Naive B cell (primary cell): Measurements from ENCODE around the gene MIER1. TPM values are rescaled to one million over a fixed set of nuclear protein-coding genes. Genes with fewer than 3 reads are reported as not detected.

Source experiments
- ATAC-seq, 2 donors: fragments of 150-1000 bp; cut with Tn5 transposase; 2 replicates each; pipeline ENCODE4 v1.10.0; 2021; ENCODE audit warnings: low read depth in 2 of 2, mild to moderate bottlenecking in 2 of 2, moderate library complexity in 2 of 2
- DNase-seq: peaks from one replicate; pipeline ENCODE4 v3.0.0; 2022
- H3K27ac Mint-ChIP-seq, 6 donors: one replicate each; pipeline ENCODE4 v1.8.0; 2020 to 2022; ENCODE audit warnings: mild to moderate bottlenecking in 6 of 6, mixed read lengths in 6 of 6, moderate library complexity in 5 of 6, inconsistent platforms in 2 of 6
- H3K27me3 Mint-ChIP-seq, 3 donors: one replicate each; pipeline ENCODE4 v1.8.0; 2021 to 2022; ENCODE audit warnings: mixed read lengths in 3 of 3, mild to moderate bottlenecking in 1 of 3
- H3K36me3 Mint-ChIP-seq, 2 donors: one replicate each; pipeline ENCODE4 v1.8.0; 2020 to 2022; ENCODE audit warnings: mixed read lengths in 2 of 2, inconsistent platforms in 1 of 2, mild to moderate bottlenecking in 1 of 2
- H3K4me1 Mint-ChIP-seq, 3 donors: one replicate each; pipeline ENCODE4 v1.8.0; 2020 to 2022; ENCODE audit warnings: mixed read lengths in 3 of 3, inconsistent platforms in 1 of 3, mild to moderate bottlenecking in 1 of 3, moderate library complexity in 1 of 3
- H3K4me3 Mint-ChIP-seq, 8 donors: one replicate each; pipeline ENCODE4 v1.8.0; 2020 to 2022; ENCODE audit warnings: mild to moderate bottlenecking in 8 of 8, mixed read lengths in 8 of 8, moderate library complexity in 8 of 8, inconsistent platforms in 2 of 8
- H3K9me3 Mint-ChIP-seq, 7 donors: one replicate each; pipeline ENCODE4 v1.8.0; 2020 to 2022; ENCODE audit warnings: mixed read lengths in 7 of 7, mild to moderate bottlenecking in 5 of 7, inconsistent platforms in 2 of 7, moderate library complexity in 1 of 7
- polyA plus RNA-seq, 6 donors: library from polyadenylated mRNA; unstranded; fragments of 300-500 nt; fragmentation: Illumina TruSeq; gene quantifications; one replicate each; pipeline ENCODE4 v1.2.3, GENCODE V29; 2021; ENCODE audit warnings: low read depth in 6 of 6

MIER1 gene
- polyA plus RNA-seq, 6 donors from 2014 or later: 21.1 to 40.5 (median 35.9) TPM

DNA sequence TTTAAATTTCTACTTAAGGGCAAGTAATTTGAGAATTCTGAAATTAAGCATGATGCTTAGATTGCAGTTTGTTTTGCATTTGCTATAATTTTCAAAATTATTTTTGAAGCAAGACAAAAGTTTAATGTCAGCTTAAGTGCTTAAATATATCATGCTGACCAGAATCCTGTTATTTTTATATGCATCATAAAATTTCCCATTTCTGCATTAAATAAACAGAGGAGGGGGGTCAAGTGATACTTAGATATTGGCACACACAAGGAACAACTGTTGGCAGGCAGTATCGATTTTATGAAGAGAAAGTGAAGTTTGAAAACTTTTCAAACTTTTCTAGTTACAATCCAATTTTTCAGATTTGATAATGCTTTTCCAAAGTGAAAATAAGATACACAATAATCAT, 61.0 kb downstream of the MIER1 start:
- DNase-seq (no peak), ATAC-seq (no peak)
- H3K27me3 Mint-ChIP-seq: no peaks in the 10 kb centered on the region
- no peak overlapping the region for H3K27ac Mint-ChIP-seq
- H3K4me3 Mint-ChIP-seq: no peak overlapping the region
- H3K9me3 Mint-ChIP-seq: no peaks in the 10 kb centered on the region
- H3K4me1 Mint-ChIP-seq: peaks cover 9 to 12% (median 10%) of the 10 kb centered on the region in 3 donors
- peaks cover 7 to 9% of the 10 kb centered on the region in 2 donors for H3K36me3 Mint-ChIP-seq

GRCh38 chr1:66993076-66993475, 68.3 kb downstream of the MIER1 start:
- H3K9me3 Mint-ChIP-seq: no peaks in the 10 kb centered on the region
- H3K27ac Mint-ChIP-seq: no peak overlapping the region
- no peaks in the 10 kb centered on the region for H3K27me3 Mint-ChIP-seq
- H3K36me3 Mint-ChIP-seq: no peaks in the 10 kb centered on the region
- no peak for ATAC-seq
- no peak overlapping the region for H3K4me3 Mint-ChIP-seq
- DNase-seq: no peak
- H3K4me1 Mint-ChIP-seq: peaks cover 0 to 9% (median 7%) of the 10 kb centered on the region in 3 donors

- no peaks in the 10 kb centered on the region for H3K36me3 Mint-ChIP-seq
- H3K9me3 Mint-ChIP-seq: no peaks in the 10 kb centered on the region
- H3K4me1 Mint-ChIP-seq: peaks cover 0 to 9% (median 9%) of the 10 kb centered on the region in 3 donors
- ATAC-seq (peak; percentile 86 to 93), DNase-seq (peak; percentile 58)
- H3K4me3 Mint-ChIP-seq: no peak overlapping the region
- H3K27ac Mint-ChIP-seq: peak overlapping the region in 1 of 6 donors; percentile 91
- H3K27me3 Mint-ChIP-seq: no peaks in the 10 kb centered on the region
These were observed 71.4 kb downstream of the MIER1 start for GRCh38 chr1:66996018-66996682.

DNA sequence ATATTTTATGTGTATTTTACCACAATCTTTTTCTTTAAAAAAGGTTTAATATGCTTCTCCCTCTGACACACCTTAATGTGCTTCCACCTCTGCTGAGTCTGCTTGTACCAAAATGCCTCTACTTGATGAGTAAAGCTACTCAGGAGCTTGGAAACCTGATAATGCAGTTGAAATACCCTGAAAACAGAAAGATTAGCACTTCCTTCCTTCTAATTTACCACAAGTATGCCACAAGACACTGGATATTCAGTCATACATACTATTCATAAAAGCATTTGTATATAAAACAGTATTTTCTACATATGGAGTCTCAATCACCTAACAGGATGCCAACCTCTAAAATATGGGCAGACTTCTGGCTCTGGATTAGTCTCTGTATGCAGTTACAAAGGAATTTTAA, 74.2 kb downstream of the MIER1 start:
- H3K4me1 Mint-ChIP-seq: peaks cover 0 to 13% (median 9%) of the 10 kb centered on the region in 3 donors
- ATAC-seq (no peak), DNase-seq (no peak)
- H3K36me3 Mint-ChIP-seq: peaks cover 5 to 12% of the 10 kb centered on the region in 2 donors
- H3K9me3 Mint-ChIP-seq: no peaks in the 10 kb centered on the region
- no peak overlapping the region for H3K4me3 Mint-ChIP-seq
- H3K27ac Mint-ChIP-seq: peak overlapping the region in 2 of 6 donors; percentile 36 to 56
- H3K27me3 Mint-ChIP-seq: no peaks in the 10 kb centered on the region

DNA sequence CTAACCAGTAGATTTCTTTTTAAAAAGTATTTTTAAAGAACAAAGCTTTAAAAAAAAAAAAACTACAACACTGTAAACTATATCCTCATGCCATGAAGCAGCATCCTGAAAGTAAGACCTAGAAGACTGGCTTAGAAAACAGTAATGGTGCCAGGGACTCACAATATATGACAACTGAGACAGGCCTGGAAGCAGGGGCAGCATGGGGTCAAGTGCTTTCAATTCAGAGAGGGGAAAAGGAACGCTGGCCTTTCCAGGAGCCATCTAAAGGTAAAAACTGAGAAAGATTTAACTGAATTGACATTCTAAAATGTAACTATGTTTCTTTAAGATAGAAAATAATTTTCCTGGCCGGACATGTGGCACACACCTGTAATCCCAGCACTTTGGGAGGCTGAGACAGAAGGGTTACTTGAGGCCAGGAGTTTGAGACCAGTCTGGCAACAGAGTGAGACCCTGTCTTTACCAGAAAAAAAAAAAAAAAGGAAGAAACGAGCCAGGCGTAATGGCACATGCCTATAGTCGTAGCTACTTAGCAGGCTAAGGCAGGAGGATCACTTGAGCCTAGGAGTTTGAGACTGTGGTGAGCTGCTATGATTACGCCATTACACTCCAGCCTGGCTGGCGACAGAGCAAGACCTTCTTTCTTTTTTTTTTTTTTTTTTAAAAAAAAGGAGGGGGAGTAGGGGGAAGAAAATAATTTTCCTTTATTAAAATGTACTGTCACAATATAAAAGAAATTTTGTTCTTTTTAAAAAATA, 75.0 kb downstream of the MIER1 start:
- H3K27me3 Mint-ChIP-seq: no peaks in the 10 kb centered on the region

DNA sequence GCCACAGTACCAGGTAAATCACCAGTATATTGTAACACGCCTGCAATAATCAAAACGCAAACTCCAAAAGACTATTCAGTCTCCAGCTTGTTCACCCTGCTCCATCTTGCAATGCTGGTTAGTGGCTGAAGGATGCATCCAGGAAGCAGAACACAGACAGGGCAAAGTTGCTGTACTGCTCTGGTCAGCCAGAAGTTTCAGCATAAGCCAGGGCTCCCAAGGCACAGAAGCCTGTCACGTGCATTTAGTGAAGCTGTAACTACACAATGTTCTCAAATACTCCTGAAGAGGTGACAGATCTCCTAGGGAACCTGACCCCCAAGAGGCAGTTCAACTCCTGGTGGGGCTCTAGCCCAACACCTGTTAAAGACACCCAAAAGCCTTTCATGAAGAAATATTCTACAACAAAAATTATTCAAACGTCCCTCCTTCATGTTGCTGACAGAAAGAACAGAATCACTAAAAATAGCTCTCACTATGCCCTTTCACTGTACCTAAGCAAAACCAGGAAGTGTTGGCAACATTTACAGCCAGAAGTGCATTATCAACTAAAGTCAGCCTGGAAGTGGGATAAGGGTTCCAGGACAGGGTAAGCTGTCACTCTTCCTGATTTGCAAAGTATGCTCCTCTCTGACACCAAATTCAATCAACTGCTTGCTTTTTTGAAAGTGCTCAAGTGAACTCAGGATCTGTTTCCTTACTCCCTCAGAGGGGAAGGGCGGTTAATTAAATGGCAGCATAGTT, 77.1 kb downstream of the MIER1 start:
- Mint-ChIP-seq H3K4me1 (peaks cover 0 to 6% (median 0%) of the 10 kb centered on the region in 3 donors), H3K4me3 (no peak overlapping the region)

More for the DNA sequence above, 75.0 kb downstream of the MIER1 start:
- Mint-ChIP-seq H3K4me1 (peaks cover 0 to 13% (median 9%) of the 10 kb centered on the region in 3 donors), H3K9me3 (no peaks in the 10 kb centered on the region), H3K36me3 (peaks cover 5 to 12% of the 10 kb centered on the region in 2 donors), H3K27ac (peak overlapping the region in 4 of 6 donors; percentile 34 to 75 (median 64)), H3K4me3 (no peak overlapping the region)
- no peak for DNase-seq
- ATAC-seq: no peak

DNA sequence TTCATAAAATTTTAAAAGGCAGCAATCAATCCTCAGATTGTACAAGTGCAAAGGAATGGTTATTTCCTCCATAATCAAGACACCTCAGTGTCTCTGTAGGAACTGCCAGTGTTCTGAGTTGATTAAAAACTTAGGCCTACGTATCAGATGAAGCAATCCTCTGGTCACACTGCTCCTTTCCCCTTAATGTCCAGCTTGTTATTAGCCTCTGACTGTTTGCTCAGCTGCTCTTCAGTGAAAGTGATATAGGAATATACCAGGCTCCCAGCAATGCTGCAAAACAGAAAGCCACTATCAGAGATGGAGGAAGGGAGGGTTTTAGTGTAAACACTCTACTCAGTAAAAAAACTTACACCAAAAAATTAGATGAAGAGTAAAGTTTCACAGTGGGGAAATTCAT, 79.4 kb downstream of the MIER1 start:
- Mint-ChIP-seq H3K27ac (peak overlapping the region in 1 of 6 donors; percentile 4), H3K9me3 (no peaks in the 10 kb centered on the region), H3K27me3 (no peaks in the 10 kb centered on the region), H3K4me3 (no peak overlapping the region), H3K4me1 (peaks cover 0 to 6% (median 0%) of the 10 kb centered on the region in 3 donors), H3K36me3 (peaks cover 11 to 12% of the 10 kb centered on the region in 2 donors)
- DNase-seq (no peak), ATAC-seq (no peak)

More for the DNA sequence above, 77.1 kb downstream of the MIER1 start:
- H3K27ac Mint-ChIP-seq: peak overlapping the region in 5 of 6 donors; percentile 51 to 91 (median 65)
- no peaks in the 10 kb centered on the region for H3K27me3 Mint-ChIP-seq
- DNase-seq (no peak), ATAC-seq (no peak)
- no peaks in the 10 kb centered on the region for H3K9me3 Mint-ChIP-seq
- H3K36me3 Mint-ChIP-seq: peaks cover 5 to 12% of the 10 kb centered on the region in 2 donors

- no peaks in the 10 kb centered on the region for H3K27me3 Mint-ChIP-seq
- no peak overlapping the region for H3K4me3 Mint-ChIP-seq
- H3K9me3 Mint-ChIP-seq: no peaks in the 10 kb centered on the region
- ATAC-seq (no peak), DNase-seq (no peak)
- peaks cover 19 to 20% of the 10 kb centered on the region in 2 donors for H3K36me3 Mint-ChIP-seq
- H3K4me1 Mint-ChIP-seq: peaks cover 0 to 4% (median 0%) of the 10 kb centered on the region in 3 donors
- H3K27ac Mint-ChIP-seq: no peak overlapping the region
These were observed 80.3 kb downstream of the MIER1 start for GRCh38 chr1:67005068-67005467.

DNA sequence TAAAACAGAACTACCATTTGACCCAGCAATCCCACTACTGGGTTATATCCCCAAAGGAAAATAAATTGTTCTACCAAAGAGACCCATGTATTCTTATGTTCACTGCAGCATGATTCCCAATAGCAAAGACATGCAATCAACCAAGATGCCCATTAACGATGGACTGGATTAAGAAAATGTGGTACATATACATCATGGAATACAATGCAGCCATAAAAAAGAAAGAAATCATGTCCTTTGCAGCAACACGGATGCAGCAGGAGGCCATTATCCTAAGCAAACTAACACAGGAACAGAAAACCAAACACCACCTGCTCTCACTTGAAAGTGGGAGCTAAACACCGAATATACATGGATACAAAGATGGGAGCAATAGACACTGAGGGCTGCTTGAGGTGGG, 85.0 kb downstream of the MIER1 start:
- Mint-ChIP-seq H3K27me3 (no peaks in the 10 kb centered on the region), H3K9me3 (no peaks in the 10 kb centered on the region), H3K27ac (no peak overlapping the region), H3K4me3 (no peak overlapping the region), H3K36me3 (peaks cover 22 to 36% of the 10 kb centered on the region in 2 donors), H3K4me1 (no peaks in the 10 kb centered on the region)
- DNase-seq (no peak), ATAC-seq (no peak)

DNA sequence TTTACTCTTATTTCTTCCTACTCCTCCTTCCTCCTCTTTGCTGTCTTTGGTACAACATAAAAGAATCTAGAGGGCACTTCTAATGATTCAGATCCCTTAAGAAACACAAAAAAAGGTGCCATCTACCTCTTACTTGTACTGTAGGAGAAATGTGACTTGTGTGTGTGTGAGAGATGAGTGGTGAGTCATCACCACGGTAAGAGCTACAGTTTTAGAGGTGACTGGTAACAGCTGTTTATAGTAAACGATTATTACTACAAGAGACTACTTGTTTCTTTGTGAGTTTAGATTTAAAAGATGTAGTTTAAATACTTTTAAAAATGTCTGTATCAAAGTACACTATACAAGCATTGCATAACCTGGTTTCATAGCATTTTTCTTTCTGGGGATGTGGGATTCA, 88.8 kb downstream of the MIER1 start:
- DNase-seq (no peak), ATAC-seq (no peak)
- no peaks in the 10 kb centered on the region for H3K4me1 Mint-ChIP-seq
- H3K27me3 Mint-ChIP-seq: no peaks in the 10 kb centered on the region
- H3K27ac Mint-ChIP-seq: peak overlapping the region in 1 of 6 donors; percentile 5
- H3K9me3 Mint-ChIP-seq: no peaks in the 10 kb centered on the region
- H3K36me3 Mint-ChIP-seq: peaks cover 22 to 36% of the 10 kb centered on the region in 2 donors
- no peak overlapping the region for H3K4me3 Mint-ChIP-seq

DNA sequence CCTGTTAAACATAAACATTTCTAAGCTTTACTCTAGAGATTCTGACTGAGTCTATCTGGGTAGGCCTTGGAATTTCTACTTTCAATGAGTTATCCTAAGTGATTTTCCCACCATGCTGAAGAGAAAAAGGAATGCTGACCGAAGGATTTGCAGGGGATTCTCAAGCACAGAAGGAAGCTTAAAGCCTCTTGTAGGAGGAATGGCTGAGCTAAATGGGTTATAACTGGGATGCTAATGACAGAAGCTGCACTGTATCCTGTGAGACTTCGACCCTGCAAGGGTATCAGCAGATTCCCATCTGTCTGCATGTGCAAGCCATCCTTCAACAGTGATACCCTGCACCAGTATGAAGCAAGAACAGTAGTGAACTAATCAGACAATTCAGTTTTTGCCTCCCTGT, 93.8 kb downstream of the MIER1 start:
- DNase-seq (no peak), ATAC-seq (no peak)
- H3K27me3 Mint-ChIP-seq: no peaks in the 10 kb centered on the region
- no peak overlapping the region for H3K27ac Mint-ChIP-seq
- peaks cover 0 to 26% of the 10 kb centered on the region in 2 donors for H3K36me3 Mint-ChIP-seq
- H3K4me1 Mint-ChIP-seq: no peaks in the 10 kb centered on the region
- H3K9me3 Mint-ChIP-seq: no peaks in the 10 kb centered on the region
- H3K4me3 Mint-ChIP-seq: no peak overlapping the region

DNA sequence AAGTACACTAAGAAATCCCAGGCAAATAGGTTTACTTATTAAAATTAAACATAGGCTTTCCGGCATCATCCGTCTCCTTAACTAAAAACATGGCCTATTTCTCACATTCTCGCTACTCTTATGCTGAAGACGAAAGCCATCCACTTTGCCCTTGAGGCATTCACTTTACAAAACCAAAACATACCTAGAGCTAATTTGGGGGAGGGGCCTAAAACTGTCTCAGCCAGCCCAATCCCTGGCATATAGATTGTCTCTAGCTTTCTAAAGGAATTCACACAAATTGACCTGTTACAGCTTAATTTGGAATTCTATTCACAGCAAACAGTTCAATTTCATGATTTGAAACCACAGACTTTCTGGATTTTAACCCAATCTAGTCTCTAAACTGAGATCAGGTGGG, 94.3 kb downstream of the MIER1 start:
- Mint-ChIP-seq H3K36me3 (peaks cover 0 to 26% of the 10 kb centered on the region in 2 donors), H3K4me3 (no peak overlapping the region), H3K4me1 (no peaks in the 10 kb centered on the region), H3K9me3 (no peaks in the 10 kb centered on the region), H3K27me3 (no peaks in the 10 kb centered on the region), H3K27ac (peak overlapping the region in 1 of 6 donors; percentile 17)
- DNase-seq (no peak), ATAC-seq (no peak)

- no peak for DNase-seq
- Mint-ChIP-seq H3K9me3 (no peaks in the 10 kb centered on the region), H3K4me3 (no peak overlapping the region), H3K4me1 (no peaks in the 10 kb centered on the region), H3K36me3 (peaks cover 0 to 26% of the 10 kb centered on the region in 2 donors), H3K27me3 (no peaks in the 10 kb centered on the region), H3K27ac (no peak overlapping the region)
- no peak for ATAC-seq
These were observed 94.9 kb downstream of the MIER1 start for GRCh38 chr1:67019600-67020136.
